Measurements from ENCODE around the gene SMAP1.

SMAP1 gene

DNA sequence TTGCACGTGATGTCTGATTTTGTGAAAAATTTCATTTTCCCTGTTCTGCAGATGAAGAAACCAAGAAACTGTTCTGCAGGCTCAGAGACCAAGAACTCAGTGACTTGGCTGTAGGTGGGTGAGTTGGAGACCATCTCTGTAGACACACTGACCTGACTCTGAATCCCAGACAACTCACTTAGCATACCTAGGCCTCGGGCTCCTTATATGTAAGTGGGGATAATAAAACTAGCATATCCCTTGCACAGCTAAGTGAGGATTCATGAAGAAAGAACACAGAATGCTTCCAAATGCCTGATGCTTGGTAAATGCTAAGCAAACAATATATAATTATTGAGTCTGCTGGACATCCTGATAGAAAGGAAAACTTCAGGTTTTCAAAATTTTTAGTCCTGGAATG, 218.4 kb downstream of the SMAP1 start:
- no peak overlapping the region for H3K27ac Mint-ChIP-seq
- H3K27me3 Mint-ChIP-seq (ENCODE audit: low read depth): peaks cover 7% of the 10 kb centered on the region
- no peaks in the 10 kb centered on the region for H3K9me3 Mint-ChIP-seq
- no peaks in the 10 kb centered on the region for H3K36me3 Mint-ChIP-seq (ENCODE audit: low read depth)
- DNase-seq (ENCODE audit: low spot score): no peak
- H3K4me1 Mint-ChIP-seq (ENCODE audit: low read depth): no peaks in the 10 kb centered on the region
- H3K4me3 Mint-ChIP-seq: no peak overlapping the region

DNA sequence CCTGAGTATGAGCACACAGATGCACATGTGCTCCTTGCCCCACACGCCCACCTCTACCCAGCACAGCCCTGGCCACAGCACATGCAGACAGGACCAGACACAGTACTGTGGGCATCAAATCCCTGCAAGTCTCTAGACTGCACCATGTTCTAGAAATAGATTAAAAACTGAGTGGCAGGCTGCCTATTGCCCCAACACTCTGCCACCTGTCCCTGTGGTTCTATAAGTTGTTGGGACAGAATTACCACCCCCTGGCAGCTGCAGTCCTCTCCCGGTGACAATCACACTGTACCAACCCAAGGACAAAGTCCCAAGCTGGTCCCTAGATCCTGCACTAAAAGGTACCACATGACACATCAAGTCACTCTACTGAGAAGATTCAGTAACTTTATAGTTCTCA, 219.0 kb downstream of the SMAP1 start:
- H3K4me3 Mint-ChIP-seq: no peak overlapping the region
- no peaks in the 10 kb centered on the region for H3K9me3 Mint-ChIP-seq
- no peak for DNase-seq (ENCODE audit: low spot score)
- H3K27ac Mint-ChIP-seq: no peak overlapping the region
- H3K4me1 Mint-ChIP-seq (ENCODE audit: low read depth): no peaks in the 10 kb centered on the region
- H3K27me3 Mint-ChIP-seq (ENCODE audit: low read depth): peaks cover 7% of the 10 kb centered on the region
- no peaks in the 10 kb centered on the region for H3K36me3 Mint-ChIP-seq (ENCODE audit: low read depth)

DNA sequence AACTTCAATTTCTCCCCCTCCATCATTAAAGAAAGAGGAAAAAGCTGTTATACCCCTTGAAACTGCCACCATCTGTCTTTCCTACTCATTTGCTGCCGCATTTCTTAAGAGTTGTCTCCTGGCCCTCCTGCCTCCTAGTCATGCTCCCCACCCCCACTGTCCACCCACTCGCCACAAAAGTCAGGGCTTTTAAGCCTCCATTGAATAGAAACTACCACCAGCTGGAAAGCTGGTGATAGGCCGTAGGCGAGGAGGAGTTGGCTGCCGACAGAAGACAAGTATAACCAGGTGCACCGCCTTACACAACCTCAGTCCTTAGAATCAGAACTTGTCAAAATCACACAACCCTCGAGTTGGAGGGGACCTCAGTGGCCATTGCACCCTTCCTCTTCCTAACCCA, 221.6 kb downstream of the SMAP1 start:
- H3K4me1 Mint-ChIP-seq (ENCODE audit: low read depth): no peaks in the 10 kb centered on the region
- H3K4me3 Mint-ChIP-seq: no peak overlapping the region
- no peaks in the 10 kb centered on the region for H3K9me3 Mint-ChIP-seq
- no peak for DNase-seq (ENCODE audit: low spot score)
- no peaks in the 10 kb centered on the region for H3K27me3 Mint-ChIP-seq (ENCODE audit: low read depth)
- H3K36me3 Mint-ChIP-seq (ENCODE audit: low read depth): no peaks in the 10 kb centered on the region
- H3K27ac Mint-ChIP-seq: no peak overlapping the region

DNA sequence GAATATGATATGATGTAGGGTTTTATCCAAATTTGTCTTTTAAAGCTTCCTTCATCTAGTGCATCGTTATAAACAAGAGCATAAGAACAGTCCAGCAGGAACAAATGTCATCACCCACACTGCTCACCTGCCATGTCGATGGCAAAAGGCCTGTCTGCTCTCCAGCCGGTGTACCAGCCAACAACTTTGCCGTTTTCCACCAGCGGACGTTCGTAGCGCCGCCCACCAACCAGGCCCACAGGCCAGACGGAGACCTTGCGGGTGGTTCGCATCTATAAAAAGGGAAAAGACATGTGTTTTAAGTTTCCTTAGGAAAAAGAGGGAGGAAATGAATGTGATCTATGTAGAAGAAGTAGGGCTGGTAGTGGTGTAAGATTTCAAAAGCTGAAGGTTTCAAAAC, 226.3 kb downstream of the SMAP1 start:
- Mint-ChIP-seq H3K27me3 (ENCODE audit: low read depth) (no peaks in the 10 kb centered on the region), H3K4me1 (ENCODE audit: low read depth) (no peaks in the 10 kb centered on the region), H3K27ac (no peak overlapping the region), H3K36me3 (ENCODE audit: low read depth) (no peaks in the 10 kb centered on the region), H3K9me3 (no peaks in the 10 kb centered on the region), H3K4me3 (no peak overlapping the region)
- DNase-seq (ENCODE audit: low spot score): no peak

DNA sequence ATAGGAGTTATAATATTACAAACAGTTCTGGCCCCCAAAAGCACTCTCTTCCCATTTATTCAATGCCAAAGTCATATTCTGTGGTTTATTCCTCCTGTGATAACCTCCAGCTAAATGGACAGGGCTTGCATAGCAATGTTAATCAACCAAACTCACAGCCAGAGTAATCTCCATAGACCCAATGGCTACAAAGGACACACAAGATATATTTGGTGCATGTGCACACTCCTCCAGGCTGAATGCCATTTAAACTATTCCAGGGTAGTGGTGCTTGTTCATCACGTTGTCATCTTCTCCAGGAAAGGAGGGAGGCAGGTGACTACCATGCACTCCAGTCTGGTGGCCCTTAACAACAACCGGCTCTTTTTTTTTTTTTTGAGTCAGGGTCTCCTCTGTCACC, 232.4 kb downstream of the SMAP1 start:
- no peaks in the 10 kb centered on the region for H3K27me3 Mint-ChIP-seq (ENCODE audit: low read depth)
- H3K4me3 Mint-ChIP-seq: no peak overlapping the region
- no peak overlapping the region for H3K27ac Mint-ChIP-seq
- H3K36me3 Mint-ChIP-seq (ENCODE audit: low read depth): no peaks in the 10 kb centered on the region
- no peak for DNase-seq (ENCODE audit: low spot score)
- no peaks in the 10 kb centered on the region for H3K9me3 Mint-ChIP-seq
- H3K4me1 Mint-ChIP-seq (ENCODE audit: low read depth): no peaks in the 10 kb centered on the region

DNA sequence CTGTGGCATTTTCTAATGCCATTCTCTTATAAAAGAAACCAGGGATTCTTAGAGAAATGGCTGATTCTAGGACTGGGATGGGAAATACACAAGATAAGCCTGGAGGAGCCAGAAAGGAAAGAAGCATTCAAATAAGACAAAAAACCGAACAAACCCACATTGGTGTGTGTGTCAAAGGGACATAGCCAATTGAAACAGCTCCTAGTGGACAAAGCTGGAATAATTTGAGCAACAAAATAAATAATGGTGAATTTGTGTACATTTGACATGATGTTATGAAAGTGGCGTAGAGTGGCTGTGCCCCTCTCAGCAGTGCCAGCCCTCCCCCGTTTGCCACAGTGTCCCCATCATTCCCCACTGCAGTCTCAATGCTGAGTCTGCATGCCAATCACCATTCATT, 233.6 kb downstream of the SMAP1 start:
- Mint-ChIP-seq H3K27me3 (ENCODE audit: low read depth) (no peaks in the 10 kb centered on the region), H3K27ac (no peak overlapping the region), H3K4me3 (no peak overlapping the region), H3K4me1 (ENCODE audit: low read depth) (no peaks in the 10 kb centered on the region), H3K36me3 (ENCODE audit: low read depth) (no peaks in the 10 kb centered on the region), H3K9me3 (no peaks in the 10 kb centered on the region)
- no peak for DNase-seq (ENCODE audit: low spot score)

DNA sequence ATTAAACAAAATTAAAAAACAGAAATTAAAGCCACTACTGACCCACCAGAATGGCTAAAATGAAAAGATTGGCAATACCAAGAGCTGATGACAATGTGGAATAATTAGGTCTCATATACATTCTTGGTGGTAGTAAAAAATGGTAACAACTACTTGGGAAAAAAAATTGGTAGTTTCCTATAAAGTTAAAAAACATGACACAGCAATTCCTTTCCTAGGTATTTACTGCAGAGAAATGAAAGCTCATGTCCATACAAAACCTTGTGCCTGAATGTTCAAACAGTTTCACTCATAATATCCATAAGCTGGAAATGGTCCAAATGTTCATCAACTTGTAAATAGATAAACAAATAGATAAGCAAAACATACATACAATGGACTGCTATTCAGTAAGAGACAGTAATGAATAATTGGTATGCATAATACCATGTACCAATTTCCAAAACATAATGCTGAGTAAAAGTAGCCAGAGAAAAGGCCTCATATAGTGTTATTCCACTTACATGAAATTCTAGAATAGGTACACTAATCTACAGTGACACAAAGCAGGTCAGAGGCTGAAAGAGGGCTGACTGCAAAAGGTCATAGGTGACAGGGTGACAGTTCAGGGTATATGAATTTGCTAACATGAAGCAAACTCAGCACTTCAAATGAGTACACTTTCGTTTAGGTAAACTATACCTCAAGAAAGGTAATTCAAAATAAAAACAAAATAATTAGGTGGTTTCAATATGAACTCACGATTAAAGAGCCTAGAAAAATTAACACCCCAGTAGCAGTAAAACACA, 236.2 kb downstream of the SMAP1 start:
- Mint-ChIP-seq H3K4me1 (ENCODE audit: low read depth) (no peaks in the 10 kb centered on the region), H3K27ac (no peak overlapping the region), H3K4me3 (no peak overlapping the region)

DNA sequence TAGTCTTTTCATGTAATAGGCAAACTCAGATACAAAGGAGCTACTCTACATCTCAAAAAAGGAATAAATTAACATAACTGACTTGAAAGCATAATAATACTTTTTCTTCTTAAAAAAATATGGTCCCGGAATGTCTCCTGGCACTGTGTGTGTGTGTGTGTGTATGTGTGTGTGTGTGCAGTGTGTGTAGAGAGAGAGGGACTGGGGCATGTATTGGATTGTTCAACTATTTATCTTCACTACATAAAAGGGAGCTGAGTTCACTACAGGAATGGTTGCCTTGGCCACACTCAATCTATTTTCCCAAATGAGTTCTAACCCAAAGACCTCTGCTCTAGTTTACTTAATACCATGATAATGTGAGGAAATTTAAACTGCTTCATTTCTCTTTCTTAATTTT, 238.1 kb downstream of the SMAP1 start:
- no peak for DNase-seq (ENCODE audit: low spot score)
- no peaks in the 10 kb centered on the region for H3K9me3 Mint-ChIP-seq
- H3K27ac Mint-ChIP-seq: no peak overlapping the region
- no peaks in the 10 kb centered on the region for H3K4me1 Mint-ChIP-seq (ENCODE audit: low read depth)
- H3K27me3 Mint-ChIP-seq (ENCODE audit: low read depth): peaks cover 2% of the 10 kb centered on the region
- no peaks in the 10 kb centered on the region for H3K36me3 Mint-ChIP-seq (ENCODE audit: low read depth)
- no peak overlapping the region for H3K4me3 Mint-ChIP-seq

More for the DNA sequence above, 236.2 kb downstream of the SMAP1 start:
- DNase-seq (ENCODE audit: low spot score): no peak
- no peaks in the 10 kb centered on the region for H3K9me3 Mint-ChIP-seq
- H3K36me3 Mint-ChIP-seq (ENCODE audit: low read depth): no peaks in the 10 kb centered on the region
- no peaks in the 10 kb centered on the region for H3K27me3 Mint-ChIP-seq (ENCODE audit: low read depth)

All from T-helper 2 cell treated with Interferon-gamma antibody and Interleukin-4, amounts not matched to agents 5 μg/mL and 100 μg/mL, for 36 hours (primary cell).